PC-3 (cell line): ENCODE data around the gene ATG14.

ENCODE experiments used
- EZH2 ChIP-seq: fragments of 300-600 bp; sonication (generic); IDR thresholded peaks from one replicate; pipeline ENCODE4 v1.6.1; 2017; ENCODE audit warnings: antibody characterized with exemption, mild to moderate bottlenecking, low read length; ENCODE audit not compliant: unreplicated experiment
- TF ChIP-seq, protein P1 (sequence below): fragments of 300-600 bp; sonication (generic); conservative IDR thresholded peaks from 2 replicates; pipeline ENCODE4 v1.5.1; 2017; ENCODE audit warnings: antibody characterized with exemption, low read depth, mild to moderate bottlenecking, low read length

GRCh38 chr14:55451398-55451797 lies 39.8 kb upstream of the ATG14 start:
- TF ChIP-seq, protein P1, sequence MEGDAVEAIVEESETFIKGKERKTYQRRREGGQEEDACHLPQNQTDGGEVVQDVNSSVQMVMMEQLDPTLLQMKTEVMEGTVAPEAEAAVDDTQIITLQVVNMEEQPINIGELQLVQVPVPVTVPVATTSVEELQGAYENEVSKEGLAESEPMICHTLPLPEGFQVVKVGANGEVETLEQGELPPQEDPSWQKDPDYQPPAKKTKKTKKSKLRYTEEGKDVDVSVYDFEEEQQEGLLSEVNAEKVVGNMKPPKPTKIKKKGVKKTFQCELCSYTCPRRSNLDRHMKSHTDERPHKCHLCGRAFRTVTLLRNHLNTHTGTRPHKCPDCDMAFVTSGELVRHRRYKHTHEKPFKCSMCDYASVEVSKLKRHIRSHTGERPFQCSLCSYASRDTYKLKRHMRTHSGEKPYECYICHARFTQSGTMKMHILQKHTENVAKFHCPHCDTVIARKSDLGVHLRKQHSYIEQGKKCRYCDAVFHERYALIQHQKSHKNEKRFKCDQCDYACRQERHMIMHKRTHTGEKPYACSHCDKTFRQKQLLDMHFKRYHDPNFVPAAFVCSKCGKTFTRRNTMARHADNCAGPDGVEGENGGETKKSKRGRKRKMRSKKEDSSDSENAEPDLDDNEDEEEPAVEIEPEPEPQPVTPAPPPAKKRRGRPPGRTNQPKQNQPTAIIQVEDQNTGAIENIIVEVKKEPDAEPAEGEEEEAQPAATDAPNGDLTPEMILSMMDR: no peak
- TF ChIP-seq EZH2: no peak
